Measurements from ENCODE around the gene AKT2.
A peak's percentile ranks its signal among the peaks of the same experiment; 100 is the strongest.

Gene AKT2

DNA sequence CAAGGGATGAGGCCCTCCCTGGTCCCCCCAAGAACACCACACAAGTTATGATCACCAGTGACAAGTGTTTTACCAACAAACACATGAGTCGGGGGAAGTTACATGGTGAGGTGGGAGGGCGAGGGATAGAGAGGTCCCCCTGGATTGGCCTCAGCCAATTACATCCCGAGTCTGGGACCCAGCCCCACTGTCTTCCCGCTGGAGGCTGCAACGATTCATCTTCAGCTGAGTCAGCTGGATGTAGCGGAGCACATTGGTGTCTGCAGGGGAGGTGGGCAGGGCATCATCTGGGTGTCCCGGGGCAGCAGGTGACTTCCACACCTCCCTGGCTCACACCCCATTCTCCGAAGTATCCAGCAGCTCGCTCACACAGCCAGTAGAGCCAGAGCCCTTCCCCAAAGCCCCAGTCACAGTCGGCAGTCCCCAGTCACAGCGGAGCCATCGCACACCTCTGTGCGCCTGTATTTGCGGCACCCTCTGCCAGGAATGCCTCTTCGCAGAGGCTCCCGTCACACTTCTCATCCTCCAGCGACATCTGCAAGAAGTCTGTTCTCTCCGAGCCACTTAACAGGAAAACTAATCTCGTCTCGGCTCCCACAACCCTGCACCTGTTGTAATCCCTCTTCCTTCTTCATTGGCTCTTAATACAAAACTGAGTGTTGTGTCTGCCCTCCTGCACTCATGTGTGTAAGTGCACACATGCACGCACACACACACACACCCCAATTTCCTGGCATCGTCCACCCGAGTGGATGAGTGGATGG, 69.0 kb downstream of the AKT2 start:
- DNase-seq, result no peak

GRCh38 chr19:40214936-40215335, 70.2 kb downstream of the AKT2 start:
- DNase-seq, result no peak

GRCh38 chr19:40213882-40214570, 71.1 kb downstream of the AKT2 start:
- no peak for DNase-seq

DNA sequence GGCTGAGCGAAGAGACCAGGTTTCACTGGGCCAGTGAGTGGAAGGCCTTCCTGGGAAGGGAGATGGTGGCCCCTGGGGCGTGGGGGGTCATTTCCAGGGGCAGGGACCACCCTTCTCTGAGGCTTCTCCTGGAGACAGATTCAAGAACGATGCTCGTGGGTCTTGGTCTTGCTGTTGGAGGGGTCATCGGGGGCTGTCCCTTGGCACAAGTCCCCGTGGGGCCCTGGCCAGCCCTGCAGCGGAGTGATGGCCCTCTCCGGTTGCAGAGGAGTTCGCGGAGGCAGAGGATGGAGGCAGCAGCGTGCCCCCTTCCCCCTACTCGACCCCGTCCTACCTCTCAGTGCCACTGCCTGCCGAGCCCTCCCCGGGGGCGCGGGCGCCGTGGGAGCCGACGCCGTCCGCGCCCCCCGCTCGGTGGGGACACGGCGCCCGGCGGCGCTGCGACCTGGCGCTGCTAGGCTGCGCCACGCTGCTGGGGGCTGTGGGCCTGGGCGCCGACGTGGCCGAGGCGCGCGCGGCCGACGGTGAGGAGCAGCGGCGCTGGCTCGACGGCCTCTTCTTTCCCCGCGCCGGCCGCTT, 71.8 kb downstream of the AKT2 start:
- DNase-seq, result no peak

GRCh38 chr19:40210889-40211288, 74.3 kb downstream of the AKT2 start:
- DNase-seq, result no peak

GRCh38 chr19:40208602-40209001, 76.5 kb downstream of the AKT2 start:
- DNase-seq, result no peak

DNA sequence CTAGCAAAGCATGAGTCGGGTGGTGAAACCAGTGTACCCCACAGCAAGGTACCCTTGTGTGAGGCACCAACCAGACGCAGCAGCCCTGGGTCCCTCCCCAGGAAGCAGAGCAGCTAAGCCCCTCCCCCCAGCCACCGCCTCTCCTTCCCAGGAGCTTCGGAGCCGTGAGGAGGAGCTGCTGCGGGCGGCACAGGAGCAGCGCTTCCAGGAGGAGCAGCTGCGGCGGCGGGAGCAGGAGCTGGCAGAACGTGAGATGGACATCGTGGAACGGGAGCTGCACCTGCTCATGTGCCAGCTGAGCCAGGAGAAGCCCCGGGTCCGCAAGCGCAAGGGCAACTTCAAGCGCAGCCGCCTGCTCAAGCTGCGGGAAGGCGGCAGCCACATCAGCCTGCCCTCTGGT, 79.4 kb downstream of the AKT2 start:
- DNase-seq, result no peak

GRCh38 chr19:40204381-40204780, 80.8 kb downstream of the AKT2 start:
- no peak for DNase-seq

DNA sequence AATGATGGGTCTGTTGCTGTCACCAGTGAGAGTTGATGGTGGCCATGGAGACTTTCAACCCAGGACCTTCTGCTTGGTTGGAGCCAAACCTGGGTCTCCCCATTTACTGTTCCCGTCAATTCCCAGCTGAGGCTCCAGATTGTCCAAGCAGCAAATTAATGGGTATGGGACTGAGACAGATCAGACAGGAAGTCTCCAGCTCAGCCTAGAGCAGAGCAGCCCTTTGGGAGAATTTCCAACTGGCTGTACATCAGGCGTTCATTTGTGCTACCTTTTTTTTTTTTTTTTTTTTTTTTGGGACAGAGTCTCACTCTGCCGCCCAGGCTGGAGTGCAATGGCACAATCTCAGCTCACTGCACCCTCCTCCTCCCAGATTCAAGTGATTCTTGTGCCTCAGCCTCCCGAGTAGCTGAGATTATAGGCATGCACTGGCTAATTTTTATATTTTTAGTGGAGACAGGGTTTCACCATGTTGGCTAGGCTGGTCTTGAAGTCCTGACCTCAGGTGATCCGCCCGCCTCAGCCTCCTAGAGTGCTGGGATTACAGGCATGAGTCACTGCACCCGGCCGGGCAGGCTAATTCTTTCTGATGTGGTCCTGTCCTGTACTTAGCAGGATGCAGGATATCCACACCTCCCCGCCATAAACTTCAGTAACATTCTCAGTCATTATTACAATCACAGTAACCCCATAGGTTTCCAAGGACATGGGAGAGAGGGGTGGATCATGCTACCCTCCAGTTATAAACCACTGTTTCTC, 84.6 kb downstream of the AKT2 start:
- DNase-seq, result no peak

DNA sequence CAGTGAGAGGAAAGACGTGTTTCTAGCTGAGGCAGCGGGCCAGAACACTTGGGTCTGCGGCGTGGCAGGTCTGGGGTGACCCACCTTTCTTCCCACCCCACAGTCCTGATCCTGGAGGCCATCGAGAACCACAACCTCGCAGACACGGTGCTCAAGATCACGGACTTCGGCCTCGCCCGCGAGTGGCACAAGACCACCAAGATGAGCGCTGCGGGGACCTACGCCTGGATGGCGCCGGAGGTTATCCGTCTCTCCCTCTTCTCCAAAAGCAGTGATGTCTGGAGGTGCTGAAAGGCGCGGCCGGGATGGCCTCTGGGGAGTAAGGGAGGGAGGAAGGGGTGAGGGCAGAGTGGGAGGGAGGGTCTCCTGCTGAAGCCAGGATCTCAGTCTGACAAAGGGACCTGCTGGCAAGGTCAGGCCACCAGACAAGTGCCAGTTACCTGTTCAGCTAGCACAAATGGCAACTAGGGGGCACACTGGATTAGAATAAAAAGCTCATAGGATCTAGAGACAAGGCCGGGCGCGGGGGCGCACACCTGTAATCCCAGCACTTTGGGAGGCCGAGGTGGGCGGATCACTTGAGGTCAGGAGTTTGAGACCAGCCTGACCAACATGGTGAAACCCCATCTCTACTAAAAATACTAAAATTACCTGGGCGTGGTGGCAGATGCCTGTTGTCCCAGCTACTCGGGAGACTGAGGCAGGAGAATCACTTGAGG, 86.7 kb downstream of the AKT2 start:
- DNase-seq, result no peak

DNA sequence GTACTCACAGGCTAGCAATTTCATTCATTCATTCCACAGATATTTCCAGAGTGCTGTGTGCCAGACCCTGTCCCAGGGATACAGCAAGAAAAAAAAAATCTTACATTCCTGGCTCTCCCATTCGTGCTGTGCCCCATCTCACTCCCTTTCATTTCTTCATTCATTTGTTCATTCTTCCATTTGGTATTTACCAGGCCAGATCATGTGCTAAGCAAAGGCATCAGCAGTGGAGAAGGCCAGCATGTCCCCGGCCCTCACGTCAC, 91.6 kb downstream of the AKT2 start:
- DNase-seq, result no peak

- DNase-seq, result no peak
Measured at GRCh38 chr19:40192758-40193586, 92.2 kb downstream of the AKT2 start.

GRCh38 chr19:40191836-40192646, 93.1 kb downstream of the AKT2 start:
- DNase-seq, result no peak

- DNase-seq, result peak; percentile 33
Measured at GRCh38 chr19:40190891-40191835, 94.0 kb downstream of the AKT2 start, which contains the start of gene MAP3K10. MAP3K10 (plus strand) TSS chr19:40191426; CDS start chr19:40192032, 606 bp downstream.

GRCh38 chr19:40184273-40184672, 100.9 kb downstream of the AKT2 start:
- no peak for DNase-seq

All from KG1 (cell line).